ENCODE measurements around the gene GANAB. TPM values are rescaled to one million over a fixed set of nuclear protein-coding genes. Genes with fewer than 3 reads are reported as not detected.
A peak's percentile ranks its signal among the peaks of the same experiment; 100 is the strongest.
"Not testable (repeated sequence)": the region's sequence is repeated elsewhere in the genome, so short reads cannot be mapped to it uniquely, and the experiment has no call there.

GANAB gene
- total RNA-seq, 1 donor from 2014 or later = 323 TPM

DNA sequence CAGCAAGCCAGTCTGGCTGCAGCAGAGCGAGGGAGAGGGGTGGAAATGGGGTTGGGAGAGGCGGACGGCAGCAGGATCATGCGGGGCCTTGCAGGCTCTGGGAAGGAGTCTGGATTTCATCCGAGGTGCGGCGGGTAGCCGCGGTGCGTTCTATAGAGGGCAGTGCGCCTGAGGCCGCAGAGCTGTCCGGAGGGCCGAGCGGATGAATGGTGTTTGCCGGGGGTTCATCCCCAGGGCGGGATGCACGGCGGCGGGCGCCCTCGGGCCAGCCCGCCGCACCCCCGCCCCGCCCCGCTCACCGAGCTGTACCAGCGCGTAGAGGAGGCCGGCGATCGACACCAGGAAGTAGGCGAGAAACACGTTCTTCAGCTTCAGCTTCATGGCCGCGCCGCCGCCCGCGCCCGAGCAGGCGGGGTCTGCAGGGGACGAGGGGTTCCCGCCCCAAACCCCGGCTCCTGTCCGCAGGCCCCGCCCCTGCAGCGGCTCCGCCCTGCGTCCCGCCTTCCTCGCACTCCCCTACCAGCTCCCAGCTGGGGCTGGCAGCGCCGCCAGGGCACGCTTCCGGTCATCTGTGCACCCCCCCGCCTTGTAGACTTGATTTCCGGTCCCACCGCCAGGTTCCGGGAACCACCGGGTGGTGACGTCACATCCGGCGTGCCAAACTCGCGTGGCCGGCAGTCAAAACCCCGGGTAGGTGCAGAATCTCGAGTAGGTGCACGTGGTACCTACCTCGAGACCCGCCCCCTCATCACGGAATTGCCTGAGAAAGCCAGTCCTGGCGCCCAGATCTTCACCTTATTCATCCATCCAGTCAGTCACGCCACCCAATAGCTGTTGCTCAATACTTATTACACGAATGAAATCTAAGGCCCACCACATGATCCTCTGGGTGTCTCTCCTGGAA is 24.6 kb downstream of the GANAB start, which contains the start of gene B3GAT3:
TSS of gene B3GAT3 (minus strand) at position 420 of the 904 bp plus-strand sequence. CDS start at position 381, 39 bp downstream.
- Histone ChIP-seq H3K79me2 (ENCODE audit: insufficient read depth, low read length) (peaks cover 14% of the 10 kb centered on the region), H2AFZ (ENCODE audit: low read depth, low read length) (peak within 1 kb of the TSS; percentile 44), H3K4me2 (ENCODE audit: low read length) (peak within 1 kb of the TSS; percentile 93), H3K27ac (ENCODE audit: low read depth, low read length) (peak within 1 kb of the TSS; percentile 44), H3K4me3 (ENCODE audit: insufficient read depth, low read depth, low read length) (peak within 1 kb of the TSS; percentile 82), H3K27me3 (ENCODE audit: insufficient read depth, low read length) (no peaks in the 10 kb centered on the region), H3K9me3 (ENCODE audit: insufficient read depth, low read depth, low read length) (no peaks in the 10 kb centered on the region), H4K20me1 (ENCODE audit: insufficient read depth, low read length) (no peaks in the 10 kb centered on the region), H3K4me1 (ENCODE audit: insufficient read depth, low read length) (peaks cover 12% of the 10 kb centered on the region), H3K9ac (ENCODE audit: low read length) (peak within 1 kb of the TSS; percentile 89), H3K36me3 (ENCODE audit: insufficient read depth, low read length) (peaks cover 18% of the 10 kb centered on the region)
- TF ChIP-seq, protein P1, sequence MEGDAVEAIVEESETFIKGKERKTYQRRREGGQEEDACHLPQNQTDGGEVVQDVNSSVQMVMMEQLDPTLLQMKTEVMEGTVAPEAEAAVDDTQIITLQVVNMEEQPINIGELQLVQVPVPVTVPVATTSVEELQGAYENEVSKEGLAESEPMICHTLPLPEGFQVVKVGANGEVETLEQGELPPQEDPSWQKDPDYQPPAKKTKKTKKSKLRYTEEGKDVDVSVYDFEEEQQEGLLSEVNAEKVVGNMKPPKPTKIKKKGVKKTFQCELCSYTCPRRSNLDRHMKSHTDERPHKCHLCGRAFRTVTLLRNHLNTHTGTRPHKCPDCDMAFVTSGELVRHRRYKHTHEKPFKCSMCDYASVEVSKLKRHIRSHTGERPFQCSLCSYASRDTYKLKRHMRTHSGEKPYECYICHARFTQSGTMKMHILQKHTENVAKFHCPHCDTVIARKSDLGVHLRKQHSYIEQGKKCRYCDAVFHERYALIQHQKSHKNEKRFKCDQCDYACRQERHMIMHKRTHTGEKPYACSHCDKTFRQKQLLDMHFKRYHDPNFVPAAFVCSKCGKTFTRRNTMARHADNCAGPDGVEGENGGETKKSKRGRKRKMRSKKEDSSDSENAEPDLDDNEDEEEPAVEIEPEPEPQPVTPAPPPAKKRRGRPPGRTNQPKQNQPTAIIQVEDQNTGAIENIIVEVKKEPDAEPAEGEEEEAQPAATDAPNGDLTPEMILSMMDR (IDR thresholded peaks at IDR 0.05; ENCODE audit: insufficient read depth, low read depth, low read length) = no peak
- no peak for TF ChIP-seq EZH2 (IDR thresholded peaks at IDR 0.05; ENCODE audit: insufficient read depth, low read length)
- FAIRE-seq (no peak), DNase-seq (ENCODE audit: low read depth) (peak; percentile 97)
- Mint-ChIP-seq H3K36me3 (ENCODE audit: low read depth, unreplicated experiment) (peaks cover 6% of the 10 kb centered on the region), H3K4me3 (ENCODE audit: unreplicated experiment) (peak within 1 kb of the TSS; percentile 93), H3K4me1 (ENCODE audit: low read depth, unreplicated experiment) (peaks cover 8% of the 10 kb centered on the region), H3K27me3 (ENCODE audit: low read depth, unreplicated experiment) (no peaks in the 10 kb centered on the region), H3K27ac (ENCODE audit: unreplicated experiment) (peak within 1 kb of the TSS; percentile 96), H3K9me3 (ENCODE audit: unreplicated experiment) (no peaks in the 10 kb centered on the region)

DNA sequence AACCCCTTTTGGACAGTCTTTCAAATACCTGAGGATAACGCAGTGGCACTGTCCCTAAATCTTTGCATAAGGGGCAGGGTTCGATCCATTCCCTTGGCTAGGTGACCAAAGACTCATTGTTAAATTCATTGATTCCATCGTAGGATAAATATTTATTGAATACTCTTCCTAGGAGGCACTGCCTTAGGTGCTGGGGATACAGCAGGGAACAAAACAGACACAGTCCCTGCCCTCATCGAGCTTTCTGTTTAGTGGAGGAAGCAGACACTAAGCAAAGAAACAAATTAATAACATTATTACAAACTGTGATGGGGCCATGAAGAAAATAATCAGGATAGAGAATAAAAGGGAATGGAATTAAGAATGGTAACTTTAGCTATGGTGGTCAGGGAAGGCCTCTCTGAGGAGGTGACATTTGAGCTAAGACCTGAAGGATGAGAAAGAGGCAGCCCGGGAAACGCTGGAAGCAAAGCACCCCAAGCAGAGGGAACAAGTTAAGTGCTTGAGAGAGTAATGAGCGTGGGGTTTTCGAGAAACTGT is 25.3 kb downstream of the GANAB start:
- peak overlapping the region; percentile 44 for H3K27ac ChIP-seq (ENCODE audit: low read depth, low read length)
- H3K4me3 Mint-ChIP-seq (ENCODE audit: unreplicated experiment) = peak overlapping the region; percentile 93
- H3K4me2 ChIP-seq (ENCODE audit: low read length) = peak overlapping the region; percentile 93
- no peaks in the 10 kb centered on the region for H3K9me3 ChIP-seq (ENCODE audit: insufficient read depth, low read depth, low read length)
- TF ChIP-seq EZH2 (IDR thresholded peaks at IDR 0.05; ENCODE audit: insufficient read depth, low read length) = no peak
- TF ChIP-seq, protein P1 (IDR thresholded peaks at IDR 0.05; ENCODE audit: insufficient read depth, low read depth, low read length) = no peak
- FAIRE-seq (no peak), DNase-seq (ENCODE audit: low read depth) (no peak)
- H3K4me3 ChIP-seq (ENCODE audit: insufficient read depth, low read depth, low read length) = peak overlapping the region; percentile 82
- peak overlapping the region; percentile 96 for H3K27ac Mint-ChIP-seq (ENCODE audit: unreplicated experiment)
- H3K9me3 Mint-ChIP-seq (ENCODE audit: unreplicated experiment) = no peaks in the 10 kb centered on the region
- peaks cover 12% of the 10 kb centered on the region for H3K36me3 ChIP-seq (ENCODE audit: insufficient read depth, low read length)
- H3K36me3 Mint-ChIP-seq (ENCODE audit: low read depth, unreplicated experiment) = peaks cover 4% of the 10 kb centered on the region
- peak overlapping the region; percentile 34 for H2AFZ ChIP-seq (ENCODE audit: low read depth, low read length)
- no peaks in the 10 kb centered on the region for H4K20me1 ChIP-seq (ENCODE audit: insufficient read depth, low read length)
- H3K4me1 Mint-ChIP-seq (ENCODE audit: low read depth, unreplicated experiment) = peaks cover 8% of the 10 kb centered on the region
- H3K27me3 Mint-ChIP-seq (ENCODE audit: low read depth, unreplicated experiment) = no peaks in the 10 kb centered on the region
- H3K4me1 ChIP-seq (ENCODE audit: insufficient read depth, low read length) = peaks cover 12% of the 10 kb centered on the region
- H3K79me2 ChIP-seq (ENCODE audit: insufficient read depth, low read length) = peaks cover 14% of the 10 kb centered on the region
- no peaks in the 10 kb centered on the region for H3K27me3 ChIP-seq (ENCODE audit: insufficient read depth, low read length)
- H3K9ac ChIP-seq (ENCODE audit: low read length) = peak overlapping the region; percentile 89

DNA sequence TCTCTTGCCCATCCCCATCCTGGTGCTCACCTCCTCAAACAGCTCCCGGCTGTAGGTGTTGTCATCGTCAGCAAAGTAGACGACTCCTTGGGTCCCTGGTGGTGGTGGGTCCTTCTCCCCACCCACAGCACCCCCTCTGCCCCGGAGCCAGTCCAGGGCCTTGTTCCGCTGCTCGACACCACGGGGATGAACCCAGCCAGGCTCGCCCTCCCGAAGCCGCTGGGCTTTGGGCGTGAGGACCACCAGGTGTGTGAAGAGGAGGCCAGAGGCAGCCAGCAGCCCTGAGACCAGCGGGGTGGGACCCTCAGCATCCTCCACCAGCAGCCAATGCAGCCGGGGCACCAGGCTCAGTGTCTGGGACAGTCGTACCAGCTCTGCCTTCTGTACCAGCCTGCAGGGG is 29.5 kb downstream of the GANAB start:
- not testable (repeated sequence) for H3K36me3 Mint-ChIP-seq (ENCODE audit: low read depth, unreplicated experiment); H3K27me3 ChIP-seq (ENCODE audit: insufficient read depth, low read length); H3K36me3 ChIP-seq (ENCODE audit: insufficient read depth, low read length); FAIRE-seq; H3K27ac Mint-ChIP-seq (ENCODE audit: unreplicated experiment); H3K9ac ChIP-seq (ENCODE audit: low read length); H3K27ac ChIP-seq (ENCODE audit: low read depth, low read length); H3K9me3 ChIP-seq (ENCODE audit: insufficient read depth, low read depth, low read length); H3K9me3 Mint-ChIP-seq (ENCODE audit: unreplicated experiment); H3K4me1 Mint-ChIP-seq (ENCODE audit: low read depth, unreplicated experiment); H3K4me3 ChIP-seq (ENCODE audit: insufficient read depth, low read depth, low read length); H3K4me2 ChIP-seq (ENCODE audit: low read length); H2AFZ ChIP-seq (ENCODE audit: low read depth, low read length); H3K27me3 Mint-ChIP-seq (ENCODE audit: low read depth, unreplicated experiment); DNase-seq (ENCODE audit: low read depth); H3K4me3 Mint-ChIP-seq (ENCODE audit: unreplicated experiment); H4K20me1 ChIP-seq (ENCODE audit: insufficient read depth, low read length)
- Histone ChIP-seq H3K79me2 (ENCODE audit: insufficient read depth, low read length) (peaks cover 14% of the 10 kb centered on the region), H3K4me1 (ENCODE audit: insufficient read depth, low read length) (peaks cover 12% of the 10 kb centered on the region)
